Left ventricle myocardium inferior (tissue), 1 donor: Measurements from ENCODE around the gene IMPACT. TPM values are rescaled to one million over a fixed set of nuclear protein-coding genes. Genes with fewer than 3 reads are reported as not detected.

Source experiments
- DNase-seq: peaks from one replicate; pipeline ENCODE4 v3.0.0-alpha.2; 2020
- H3K27ac ChIP-seq: fragments of 200-600 bp; replicated peaks from 2 replicates; pipeline ENCODE4 v1.8.0; 2021
- H3K27me3 ChIP-seq: fragments of 200-600 bp; 2 replicates; pipeline ENCODE4 v1.8.0; 2021; ENCODE audit warnings: low read depth
- H3K36me3 ChIP-seq: fragments of 200-600 bp; 2 replicates; pipeline ENCODE4 v1.8.0; 2021
- H3K4me1 ChIP-seq: fragments of 200-600 bp; 2 replicates; pipeline ENCODE4 v1.8.0; 2021
- H3K4me3 ChIP-seq: fragments of 200-600 bp; 2 replicates; pipeline ENCODE4 v1.8.0; 2021; ENCODE audit warnings: mild to moderate bottlenecking, moderate library complexity
- H3K9me3 ChIP-seq: fragments of 200-600 bp; replicated peaks from 2 replicates; pipeline ENCODE4 v1.8.0; 2021
- CTCF ChIP-seq: fragments of 200-600 bp; IDR thresholded peaks from 2 replicates; pipeline ENCODE4 v1.8.0; 2021; ENCODE audit warnings: antibody characterized with exemption, mild to moderate bottlenecking, borderline replicate concordance
- intact Hi-C: fragments of 100-400 bp; cut with micrococcal nuclease; formaldehyde crosslinking; loops from one replicate; pipeline ENCODE4 v1.11.0; 2022
- total RNA-seq: library from RNA; stranded (reverse); fragmentation: NEBNext Ultra II Directional; extraction: Animal tissue kit (Norgen Biotek cat#: 25700); gene quantifications from one replicate; pipeline ENCODE4 v1.2.1, GENCODE V29; 2021
- donor health status: DM: no; HTN: yes; CAD: no; lungs with severe emphysema.

Gene IMPACT
- total RNA-seq, 1 donor from 2014 or later: 20.2 TPM

GRCh38 chr18:24421831-24422230, 4.6 kb upstream of the IMPACT start:
- Histone ChIP-seq H3K9me3 (no peaks in the 10 kb centered on the region), H3K4me3 (no peak overlapping the region), H3K27ac (no peak overlapping the region), H3K4me1 (peaks cover 9% of the 10 kb centered on the region), H3K27me3 (peaks cover 86% of the 10 kb centered on the region), H3K36me3 (no peaks in the 10 kb centered on the region)
- no peak for TF ChIP-seq CTCF
- no peak for DNase-seq
- intact Hi-C loops: no loop called here

- TF ChIP-seq CTCF: no peak
- Histone ChIP-seq H3K27me3 (peaks cover 44% of the 10 kb centered on the region), H3K4me1 (peaks cover 23% of the 10 kb centered on the region), H3K9me3 (no peaks in the 10 kb centered on the region), H3K27ac (peak overlapping the region; percentile 86), H3K4me3 (peak overlapping the region; percentile 82), H3K36me3 (peaks cover 6% of the 10 kb centered on the region)
- DNase-seq: no peak
- intact Hi-C loops: no loop called here
These were observed 435 bp upstream of the IMPACT start for GRCh38 chr18:24426073-24426397.

- no peak for TF ChIP-seq CTCF
- intact Hi-C loops: no loop called here
- peaks cover 32% of the 10 kb centered on the region for H3K27me3 ChIP-seq
- no peak overlapping the region for H3K27ac ChIP-seq
- peaks cover 17% of the 10 kb centered on the region for H3K36me3 ChIP-seq
- H3K4me1 ChIP-seq: peaks cover 23% of the 10 kb centered on the region
- DNase-seq: no peak
- H3K9me3 ChIP-seq: no peaks in the 10 kb centered on the region
- peak overlapping the region; percentile 82 for H3K4me3 ChIP-seq
These were observed 1.0 kb downstream of the IMPACT start for GRCh38 chr18:24427484-24427883.

GRCh38 chr18:24428709-24429108, 2.2 kb downstream of the IMPACT start:
- Histone ChIP-seq H3K27me3 (peaks cover 20% of the 10 kb centered on the region), H3K4me1 (peaks cover 23% of the 10 kb centered on the region), H3K27ac (no peak overlapping the region), H3K4me3 (no peak overlapping the region), H3K9me3 (no peaks in the 10 kb centered on the region), H3K36me3 (peaks cover 19% of the 10 kb centered on the region)
- no peak for DNase-seq
- no peak for TF ChIP-seq CTCF
- intact Hi-C loops: no loop called here

- TF ChIP-seq CTCF: no peak
- no peak overlapping the region for H3K27ac ChIP-seq
- intact Hi-C loops: no loop called here
These were observed 2.7 kb downstream of the IMPACT start for GRCh38 chr18:24429188-24429587.

GRCh38 chr18:24432618-24433017, 6.1 kb downstream of the IMPACT start:
- H3K27me3 ChIP-seq: no peaks in the 10 kb centered on the region
- TF ChIP-seq CTCF: no peak
- H3K27ac ChIP-seq: no peak overlapping the region
- H3K4me3 ChIP-seq: no peak overlapping the region
- no peaks in the 10 kb centered on the region for H3K9me3 ChIP-seq
- no peak for DNase-seq
- intact Hi-C loops: no loop called here
- H3K4me1 ChIP-seq: peaks cover 6% of the 10 kb centered on the region
- peaks cover 26% of the 10 kb centered on the region for H3K36me3 ChIP-seq

More at GRCh38 chr18:24429188-24429587, 2.7 kb downstream of the IMPACT start:
- H3K36me3 ChIP-seq: peaks cover 22% of the 10 kb centered on the region
- no peak overlapping the region for H3K4me3 ChIP-seq
- peaks cover 23% of the 10 kb centered on the region for H3K4me1 ChIP-seq
- DNase-seq: no peak
- peaks cover 15% of the 10 kb centered on the region for H3K27me3 ChIP-seq
- no peaks in the 10 kb centered on the region for H3K9me3 ChIP-seq
